Activated CD4-positive, alpha-beta memory T cell treated with anti-CD3 and anti-CD28 coated beads for 36 hours (primary cell): ENCODE results near the gene SLIT1. TPM values are rescaled to one million over a fixed set of nuclear protein-coding genes. Genes with fewer than 3 reads are reported as not detected.

Experiments
- CTCF ChIA-PET: fragments of 350-600 bp; sonication (Branson Sonifier 250); formaldehyde crosslinking; loops from one replicate; lab custom pipeline; 2021; ENCODE audit warnings: antibody characterized with exemption, inconsistent platforms; lab: Charles Lee
- POLR2A ChIA-PET: fragments of 350-600 bp; sonication (Branson Sonifier 250); formaldehyde crosslinking; loops from one replicate; lab custom pipeline; 2021; ENCODE audit warnings: antibody characterized with exemption; lab: Charles Lee
- DNase-seq: peaks from one replicate; pipeline ENCODE4 v3.0.0-alpha.2; 2020
- H3K27ac Mint-ChIP-seq: one replicate; pipeline ENCODE4 v1.8.0; 2021; ENCODE audit warnings: mixed read lengths
- H3K27me3 Mint-ChIP-seq: one replicate; pipeline ENCODE4 v1.8.0; 2021; ENCODE audit warnings: mixed read lengths
- H3K36me3 Mint-ChIP-seq: one replicate; pipeline ENCODE4 v1.8.0; 2021; ENCODE audit warnings: mixed read lengths
- H3K4me1 Mint-ChIP-seq: one replicate; pipeline ENCODE4 v1.8.0; 2021; ENCODE audit warnings: low read depth, mixed read lengths
- H3K4me3 Mint-ChIP-seq: one replicate; pipeline ENCODE4 v1.8.0; 2021; ENCODE audit warnings: mild to moderate bottlenecking, mixed read lengths
- H3K9me3 Mint-ChIP-seq: one replicate; pipeline ENCODE4 v1.8.0; 2021; ENCODE audit warnings: mixed read lengths
- intact Hi-C: fragments of 100-400 bp; cut with micrococcal nuclease; formaldehyde crosslinking; loops from one replicate; pipeline ENCODE4 v1.15.1; 2023
- total RNA-seq, 2 experiments: library from RNA; stranded (reverse); gene quantifications; one replicate each; pipeline ENCODE4 v1.2.3, GENCODE V29; 2021

SLIT1 gene
- total RNA-seq, 2 experiments from 2014 or later: 0.63 to 0.71 TPM

DNA sequence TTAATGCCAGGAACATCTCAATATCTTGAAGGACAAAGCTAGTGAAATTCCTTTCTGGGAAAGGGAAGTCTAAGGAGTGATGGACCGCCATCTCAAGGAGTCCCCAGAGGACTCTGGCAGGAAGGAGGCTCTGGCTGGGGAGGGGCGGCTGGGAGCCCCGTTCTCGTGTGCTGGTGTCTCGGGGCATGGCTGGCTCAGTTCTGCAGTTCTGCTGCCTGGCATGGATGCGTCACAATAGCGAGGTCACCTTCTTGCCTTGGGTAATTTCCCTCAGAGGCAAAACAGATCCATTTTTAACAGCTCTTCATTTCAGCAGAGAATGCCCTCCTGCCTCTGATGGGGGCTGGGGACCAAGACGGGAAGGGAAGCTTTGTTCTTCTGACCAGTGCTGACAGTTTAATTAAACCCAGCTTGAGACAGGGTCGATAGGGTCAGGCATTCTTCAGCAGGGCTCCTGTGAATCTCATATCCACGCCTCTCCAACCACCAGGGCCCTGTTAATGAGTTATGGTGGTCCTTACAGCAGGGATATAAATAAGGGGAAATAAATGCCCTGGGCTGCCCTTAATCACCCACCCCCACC lies 35.7 kb downstream of the SLIT1 start:
- ChIA-PET CTCF (no interaction called here), POLR2A (no interaction called here)
- no peaks in the 10 kb centered on the region for H3K36me3 Mint-ChIP-seq

DNA sequence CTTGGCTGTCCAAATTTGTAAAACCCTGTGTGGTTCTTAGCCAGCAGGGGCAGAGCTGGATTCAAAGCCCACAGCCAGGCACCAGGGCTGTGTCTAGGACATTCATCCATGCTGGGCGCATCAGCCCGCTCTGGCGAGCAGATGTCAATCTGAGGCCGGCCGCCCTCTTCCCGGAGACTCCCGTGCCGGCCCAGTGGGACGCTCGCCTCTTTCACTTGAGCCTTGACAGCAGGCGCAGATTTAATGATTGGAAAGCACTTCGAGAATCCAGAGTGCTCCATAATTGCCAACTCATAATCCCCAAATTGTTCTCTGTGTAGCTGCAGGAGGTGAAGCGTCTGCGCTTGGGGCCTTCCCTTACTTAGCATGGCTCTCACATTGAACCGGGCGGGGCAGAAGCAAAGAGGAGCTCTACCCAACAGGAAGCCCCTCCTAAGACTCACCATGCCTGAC lies 36.7 kb downstream of the SLIT1 start:
- ChIA-PET CTCF (interaction anchor here (1.1 kb wide), 1 partner anchor 76 kb away, joined by 3 read pairs; no protein-coding TSS in a partner anchor), POLR2A (no interaction called here)
- intact Hi-C loops: no loop called here
- H3K4me1 Mint-ChIP-seq: no peaks in the 10 kb centered on the region
- H3K9me3 Mint-ChIP-seq: no peaks in the 10 kb centered on the region
- H3K27me3 Mint-ChIP-seq: peaks cover 5% of the 10 kb centered on the region
- H3K36me3 Mint-ChIP-seq: no peaks in the 10 kb centered on the region
- H3K27ac Mint-ChIP-seq: no peak overlapping the region
- H3K4me3 Mint-ChIP-seq: no peak overlapping the region
- DNase-seq: no peak

More for the DNA sequence above, 35.7 kb downstream of the SLIT1 start:
- Mint-ChIP-seq H3K27ac (no peak overlapping the region), H3K9me3 (no peaks in the 10 kb centered on the region), H3K4me3 (no peak overlapping the region), H3K4me1 (no peaks in the 10 kb centered on the region), H3K27me3 (peaks cover 5% of the 10 kb centered on the region)
- intact Hi-C loops: no loop called here
- DNase-seq: no peak

DNA sequence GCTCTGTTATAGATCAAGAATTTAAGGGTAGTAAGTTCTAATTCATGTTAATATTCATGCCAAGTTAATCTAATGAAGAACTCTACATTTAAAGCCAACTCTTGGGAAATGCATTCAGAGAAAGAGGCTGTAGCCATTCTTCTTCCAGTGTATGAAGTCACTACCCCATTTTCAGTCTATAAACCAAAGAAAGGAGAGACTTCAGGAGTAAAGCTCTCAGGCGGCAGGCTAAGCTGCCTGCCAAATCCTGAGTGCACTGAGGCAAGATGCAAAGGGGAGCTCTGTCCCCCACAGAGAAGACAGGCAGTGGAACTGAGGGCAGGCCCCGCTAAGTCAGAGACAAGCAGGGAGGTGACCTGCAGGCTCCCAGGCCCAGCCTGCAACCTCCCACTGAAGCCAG lies 41.5 kb downstream of the SLIT1 start:
- no peak overlapping the region for H3K4me3 Mint-ChIP-seq
- no peak for DNase-seq
- no peak overlapping the region for H3K27ac Mint-ChIP-seq
- no peaks in the 10 kb centered on the region for H3K36me3 Mint-ChIP-seq
- ChIA-PET CTCF (no interaction called here), POLR2A (no interaction called here)
- no peaks in the 10 kb centered on the region for H3K9me3 Mint-ChIP-seq
- intact Hi-C loops: no loop called here
- H3K27me3 Mint-ChIP-seq: peaks cover 26% of the 10 kb centered on the region
- H3K4me1 Mint-ChIP-seq: no peaks in the 10 kb centered on the region

DNA sequence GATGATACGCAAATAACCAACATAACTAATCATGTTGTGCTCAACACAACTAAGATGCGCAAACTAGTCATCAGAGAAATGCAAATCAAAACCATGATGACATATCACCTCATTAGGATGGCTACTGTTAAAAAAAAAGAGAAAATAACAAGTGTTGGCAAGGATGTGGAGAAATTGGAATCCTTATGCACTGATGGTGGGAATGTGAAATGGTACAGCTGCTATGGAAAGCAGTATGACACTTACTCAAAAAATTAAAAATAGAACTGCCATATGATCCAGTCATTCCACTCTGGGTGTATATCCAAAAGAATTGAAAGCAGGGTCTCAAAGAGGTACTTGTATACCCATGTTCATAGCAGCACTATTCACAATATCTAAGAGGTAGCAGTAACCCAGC lies 42.9 kb downstream of the SLIT1 start:
- no peak overlapping the region for H3K4me3 Mint-ChIP-seq
- peaks cover 26% of the 10 kb centered on the region for H3K27me3 Mint-ChIP-seq
- no peaks in the 10 kb centered on the region for H3K9me3 Mint-ChIP-seq
- no peaks in the 10 kb centered on the region for H3K4me1 Mint-ChIP-seq
- no peak overlapping the region for H3K27ac Mint-ChIP-seq
- ChIA-PET POLR2A (no interaction called here), CTCF (no interaction called here)
- DNase-seq: no peak
- no peaks in the 10 kb centered on the region for H3K36me3 Mint-ChIP-seq
- intact Hi-C loops: no loop called here

DNA sequence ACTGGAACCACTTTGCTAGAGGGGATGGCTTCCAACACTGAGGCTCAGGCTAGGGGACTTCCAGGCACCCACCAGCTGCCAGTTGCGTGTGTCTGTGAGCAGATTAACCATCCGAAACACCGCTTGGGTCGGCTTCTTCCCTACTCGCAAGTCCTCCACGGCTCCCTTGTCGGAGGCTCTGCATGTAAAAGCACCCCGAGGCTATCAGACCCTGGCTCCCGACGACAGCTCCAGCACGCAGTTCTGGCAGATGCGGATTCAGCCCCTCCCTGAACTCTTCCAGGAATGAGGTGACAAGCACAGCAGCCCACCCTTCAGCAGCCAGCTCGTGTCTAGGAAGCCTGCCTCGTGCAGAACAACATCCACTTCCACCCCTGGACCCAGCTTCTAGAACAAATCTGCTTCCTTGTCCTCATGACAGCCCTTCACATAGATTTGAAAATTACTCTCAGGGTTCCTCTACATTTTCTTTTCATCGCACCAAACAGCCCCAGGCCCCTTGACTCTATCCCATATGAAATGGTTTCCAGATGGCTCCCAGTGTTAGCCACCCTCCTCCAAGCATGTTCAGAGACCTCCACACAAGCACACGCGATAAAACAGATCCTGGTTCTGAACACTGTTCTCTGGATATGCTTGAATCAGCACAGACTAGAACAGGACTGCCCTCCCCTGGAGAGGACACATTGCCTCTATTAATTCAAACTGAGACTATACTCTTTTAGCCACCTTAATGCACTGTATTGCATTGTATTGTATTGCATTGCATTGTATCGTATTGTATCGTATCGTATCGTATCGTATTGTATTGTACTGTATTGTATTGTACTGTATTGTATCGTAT lies 44.6 kb downstream of the SLIT1 start:
- ChIA-PET POLR2A (no interaction called here), CTCF (interaction anchor here (1.1 kb wide), 1 partner anchor 68 kb away, joined by 3 read pairs; no protein-coding TSS in a partner anchor)
- intact Hi-C loops: no loop called here
- H3K9me3 Mint-ChIP-seq: no peaks in the 10 kb centered on the region
- H3K4me1 Mint-ChIP-seq: no peaks in the 10 kb centered on the region
- H3K4me3 Mint-ChIP-seq: no peak overlapping the region
- no peak overlapping the region for H3K27ac Mint-ChIP-seq
- no peaks in the 10 kb centered on the region for H3K36me3 Mint-ChIP-seq
- no peak for DNase-seq
- peaks cover 22% of the 10 kb centered on the region for H3K27me3 Mint-ChIP-seq

DNA sequence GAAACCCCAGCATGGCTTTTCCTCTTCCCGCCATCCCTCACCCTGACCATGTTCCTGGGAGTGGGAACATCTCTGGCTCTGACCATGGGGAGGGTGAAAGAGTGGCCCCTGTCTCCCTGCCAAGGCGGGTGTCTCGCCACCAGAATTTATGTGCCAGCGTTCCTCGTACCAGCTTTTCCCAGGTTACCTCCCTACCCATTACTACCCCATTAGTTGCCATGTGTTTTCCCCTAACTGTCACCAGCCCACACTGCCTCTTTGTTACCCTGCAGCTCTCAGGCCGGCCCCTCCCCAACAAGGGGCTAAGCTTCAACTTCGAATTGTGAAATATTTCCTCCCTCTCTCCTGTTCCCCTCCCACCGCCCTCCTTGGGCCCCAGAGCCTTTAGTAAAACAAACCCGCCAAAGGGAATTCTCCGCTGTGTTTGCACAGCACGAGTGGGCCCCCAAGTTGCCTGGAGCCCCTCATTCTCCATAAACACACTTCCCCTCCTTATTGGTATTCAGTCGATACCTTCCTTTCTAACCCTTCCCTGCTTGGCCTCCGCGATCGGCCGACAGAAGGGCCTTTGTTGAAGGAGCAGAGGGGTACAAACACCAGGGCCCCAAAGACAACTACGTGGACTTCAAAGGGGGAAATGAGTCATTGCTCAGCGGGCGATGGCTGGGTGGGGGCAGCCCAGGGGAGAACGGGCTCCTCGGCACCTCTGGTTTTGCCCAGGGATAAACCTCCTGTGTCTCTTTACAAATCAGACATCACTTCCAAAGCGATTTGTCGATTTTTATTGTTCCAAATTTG lies 45.5 kb downstream of the SLIT1 start:
- Mint-ChIP-seq H3K4me1 (no peaks in the 10 kb centered on the region), H3K36me3 (no peaks in the 10 kb centered on the region), H3K27me3 (peaks cover 22% of the 10 kb centered on the region), H3K27ac (no peak overlapping the region), H3K4me3 (no peak overlapping the region), H3K9me3 (no peaks in the 10 kb centered on the region)
- ChIA-PET POLR2A (no interaction called here), CTCF (interaction anchor here (1.1 kb wide), 1 partner anchor 67 kb away, joined by 3 read pairs; no protein-coding TSS in a partner anchor)
- intact Hi-C loops: no loop called here
- DNase-seq: no peak

DNA sequence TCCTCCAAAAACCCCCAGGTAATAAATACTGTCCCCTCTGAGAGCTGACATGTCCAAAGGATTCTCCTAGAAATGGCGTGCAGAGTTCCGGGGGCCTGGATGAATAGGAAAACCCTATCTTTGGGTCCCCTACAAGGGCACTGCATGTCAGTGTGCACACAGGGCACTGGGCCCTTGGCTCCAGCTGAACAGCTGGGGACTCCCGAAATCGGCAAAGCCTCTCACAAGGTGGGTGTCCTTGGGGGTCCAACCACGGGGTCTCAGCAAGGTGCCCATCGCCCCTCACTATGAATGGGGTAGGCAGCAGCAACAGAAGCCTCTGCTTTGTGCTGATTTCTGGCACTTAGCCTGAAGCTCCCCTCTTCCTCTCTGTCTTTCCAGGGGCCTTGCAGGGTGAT lies 46.1 kb downstream of the SLIT1 start:
- DNase-seq: no peak
- no peak overlapping the region for H3K4me3 Mint-ChIP-seq
- H3K9me3 Mint-ChIP-seq: no peaks in the 10 kb centered on the region
- peaks cover 23% of the 10 kb centered on the region for H3K27me3 Mint-ChIP-seq
- ChIA-PET CTCF (interaction anchor here (1.1 kb wide), 1 partner anchor 67 kb away, joined by 3 read pairs; no protein-coding TSS in a partner anchor), POLR2A (no interaction called here)
- intact Hi-C loops: no loop called here
- H3K36me3 Mint-ChIP-seq: no peaks in the 10 kb centered on the region
- no peak overlapping the region for H3K27ac Mint-ChIP-seq
- no peaks in the 10 kb centered on the region for H3K4me1 Mint-ChIP-seq

DNA sequence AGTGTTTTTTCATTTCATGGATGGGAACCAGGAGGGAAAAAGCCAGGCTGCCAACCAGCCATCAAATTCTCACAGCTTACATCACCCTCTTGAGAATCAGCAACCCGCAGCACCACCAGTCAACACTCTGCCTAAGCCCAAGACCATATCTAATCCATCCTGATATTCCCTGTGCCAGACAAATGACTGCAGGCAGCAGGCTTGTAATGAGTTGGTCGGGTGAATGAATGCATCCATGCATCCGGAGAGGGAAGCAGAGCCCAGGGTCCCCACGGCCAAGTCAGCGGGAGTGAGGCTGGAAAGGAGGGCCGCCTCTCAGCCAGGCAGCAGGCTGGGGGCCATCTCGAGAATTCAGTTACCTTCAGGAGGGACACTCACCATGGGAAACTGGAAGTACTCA lies 46.9 kb downstream of the SLIT1 start:
- no peak overlapping the region for H3K4me3 Mint-ChIP-seq
- intact Hi-C loops: no loop called here
- H3K4me1 Mint-ChIP-seq: no peaks in the 10 kb centered on the region
- H3K36me3 Mint-ChIP-seq: no peaks in the 10 kb centered on the region
- no peak for DNase-seq
- ChIA-PET POLR2A (no interaction called here), CTCF (interaction anchor here (3.0 kb wide), 1 partner anchor 71 kb away, joined by 17 read pairs; no protein-coding TSS in a partner anchor)
- H3K27ac Mint-ChIP-seq: no peak overlapping the region
- H3K9me3 Mint-ChIP-seq: no peaks in the 10 kb centered on the region
- H3K27me3 Mint-ChIP-seq: peaks cover 23% of the 10 kb centered on the region

DNA sequence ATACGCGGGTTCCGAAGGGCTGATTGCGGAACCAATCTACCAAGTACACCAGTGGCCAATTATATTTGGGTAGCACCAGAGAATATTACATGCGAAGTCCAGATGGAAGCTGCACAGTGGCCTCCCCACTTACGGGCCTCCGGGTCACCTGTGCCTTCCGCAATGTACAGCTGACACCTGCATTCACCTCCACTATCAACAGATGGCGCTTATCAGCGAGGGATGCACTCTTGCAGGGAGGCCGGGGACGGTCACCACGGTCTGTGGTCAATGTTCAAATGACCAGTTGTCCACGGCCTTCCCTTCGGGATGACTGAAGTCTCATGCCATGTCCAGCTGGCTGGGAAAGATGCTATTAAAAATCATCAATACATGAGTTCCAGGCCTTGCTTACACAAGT lies 47.6 kb downstream of the SLIT1 start:
- no peaks in the 10 kb centered on the region for H3K4me1 Mint-ChIP-seq
- no peak overlapping the region for H3K27ac Mint-ChIP-seq
- H3K9me3 Mint-ChIP-seq: no peaks in the 10 kb centered on the region
- CTCF ChIA-PET: interaction anchor here (2.4 to 3.0 kb wide), 2 partner anchors 66 to 72 kb away, joined by 9 to 17 read pairs; no protein-coding TSS in a partner anchor
- POLR2A ChIA-PET: no interaction called here
- H3K36me3 Mint-ChIP-seq: no peaks in the 10 kb centered on the region
- no peak overlapping the region for H3K4me3 Mint-ChIP-seq
- DNase-seq: no peak
- intact Hi-C loops: no loop called here
- H3K27me3 Mint-ChIP-seq: peaks cover 23% of the 10 kb centered on the region

DNA sequence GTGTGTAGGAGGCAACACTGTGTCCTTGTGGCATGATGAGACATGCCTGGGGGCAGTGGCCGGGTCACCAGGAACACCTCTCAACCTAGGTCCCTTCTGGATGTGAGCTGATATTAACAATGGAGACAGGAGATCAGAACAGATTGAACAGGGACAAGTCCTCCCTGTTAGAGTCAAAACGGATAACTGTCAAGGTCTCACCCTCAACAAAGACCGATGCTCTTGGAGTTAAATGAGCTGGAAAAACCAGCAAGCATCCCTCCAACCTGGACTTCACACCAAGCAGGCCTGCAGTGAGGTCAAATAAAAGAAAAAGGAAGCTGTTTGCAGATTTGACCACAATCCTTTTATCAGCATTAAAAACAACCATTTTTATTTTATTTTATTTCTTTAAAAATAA lies 49.0 kb downstream of the SLIT1 start:
- DNase-seq: no peak
- ChIA-PET CTCF (interaction anchor here (1.0 to 3.0 kb wide), 4 partner anchors 60 to 98 kb away, joined by 3 to 17 read pairs (median 7); no protein-coding TSS in a partner anchor), POLR2A (no interaction called here)
- intact Hi-C loops: no loop called here
- Mint-ChIP-seq H3K36me3 (no peaks in the 10 kb centered on the region), H3K4me1 (no peaks in the 10 kb centered on the region), H3K27me3 (peaks cover 15% of the 10 kb centered on the region), H3K4me3 (no peak overlapping the region), H3K27ac (no peak overlapping the region), H3K9me3 (no peaks in the 10 kb centered on the region)

DNA sequence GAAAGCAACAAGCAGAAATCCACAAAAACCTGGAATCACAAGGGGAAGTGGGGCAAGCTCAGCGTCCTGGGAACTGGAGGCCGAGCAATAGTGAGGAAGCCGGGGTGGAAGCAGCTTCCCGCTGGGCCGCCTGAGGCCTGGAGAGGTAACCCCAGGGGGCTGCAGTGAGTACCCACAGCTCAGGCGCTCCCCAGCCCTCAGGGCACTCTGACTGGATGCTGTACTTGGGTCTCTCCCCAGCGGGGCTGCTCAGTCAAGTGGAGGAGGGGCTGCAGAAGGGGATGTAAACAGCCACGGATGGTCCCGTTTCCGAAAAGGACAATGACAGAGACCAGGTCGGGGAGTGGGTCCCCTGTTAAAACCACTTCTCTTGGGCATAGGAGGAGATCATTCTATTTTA lies 50.3 kb downstream of the SLIT1 start:
- CTCF ChIA-PET: interaction anchor here (0.9 kb wide), 1 partner anchor 78 kb away, joined by 3 read pairs; no protein-coding TSS in a partner anchor
- intact Hi-C loops: no loop called here

DNA sequence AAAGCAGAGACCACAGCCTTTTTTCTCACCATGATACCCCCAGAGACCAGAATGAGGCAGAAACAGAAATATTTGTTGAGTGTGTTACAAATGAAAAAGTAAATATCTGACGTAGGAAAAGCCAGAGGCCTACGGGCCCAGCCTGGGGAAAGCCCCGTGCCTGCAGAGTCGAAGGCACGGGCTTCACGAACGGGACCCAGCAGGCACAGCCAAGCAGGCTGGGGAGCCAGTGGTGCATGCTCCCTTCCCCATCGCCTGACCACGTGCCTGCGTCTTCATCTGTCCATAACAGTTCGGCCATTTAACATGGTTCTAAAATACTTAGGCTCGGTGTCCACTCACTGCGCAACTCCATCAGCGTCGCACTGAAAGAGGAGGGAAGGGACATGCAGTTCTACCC lies 50.8 kb downstream of the SLIT1 start:
- Mint-ChIP-seq H3K4me3 (no peak overlapping the region), H3K27ac (no peak overlapping the region), H3K9me3 (no peaks in the 10 kb centered on the region), H3K27me3 (peaks cover 8% of the 10 kb centered on the region), H3K36me3 (no peaks in the 10 kb centered on the region), H3K4me1 (no peaks in the 10 kb centered on the region)
- DNase-seq: no peak
- ChIA-PET CTCF (no interaction called here), POLR2A (no interaction called here)
- intact Hi-C loops: no loop called here

More for the DNA sequence above, 50.3 kb downstream of the SLIT1 start:
- Mint-ChIP-seq H3K27ac (no peak overlapping the region), H3K4me3 (no peak overlapping the region), H3K9me3 (no peaks in the 10 kb centered on the region), H3K4me1 (no peaks in the 10 kb centered on the region), H3K27me3 (peaks cover 12% of the 10 kb centered on the region), H3K36me3 (no peaks in the 10 kb centered on the region)
- POLR2A ChIA-PET: no interaction called here
- DNase-seq: no peak
